HepG2 (cell line): ENCODE results near the gene HAPLN2. TPM values are rescaled to one million over a fixed set of nuclear protein-coding genes. Genes with fewer than 3 reads are reported as not detected.
A peak's percentile ranks its signal among the peaks of the same experiment; 100 is the strongest.

Experiments
- ATAC-seq: fragments of 200-7000 bp; cut with Tn5 transposase; 3 replicates; pipeline ENCODE4 v1.9.1; 2020; ENCODE audit warnings: mild to moderate bottlenecking, moderate library complexity
- BruUV-seq: library from RNA; stranded (reverse); fragments of 400-500 nt; replicated peaks from 2 replicates; lab custom pipeline; 2021; lab: Mats Ljungman, UMichigan
- CTCF ChIA-PET: fragments of 300-600 bp; formaldehyde crosslinking; extraction: SDS; loops from one replicate; lab custom pipeline; 2021; ENCODE audit warnings: low total read pairs, inconsistent platforms, low intra/inter-chr PET ratio; lab: Yijun Ruan, JAX
- POLR2A ChIA-PET: fragments of 350-600 bp; sonication (Branson Sonifier 250); formaldehyde crosslinking; loops from one replicate; lab custom pipeline; 2020; ENCODE audit warnings: antibody characterized with exemption, inconsistent platforms; lab: Yijun Ruan, JAX
- DNase-seq: peaks from one replicate; pipeline ENCODE4 v3.0.0-alpha.2; 2015; ENCODE audit warnings: low spot score
- FAIRE-seq: peaks from 3 replicates; lab custom pipeline; 2011; peaks lifted over from hg19 to GRCh38; lab: Jason Lieb, UNC
- H2AFZ ChIP-seq: one replicate; pipeline ENCODE4 v1.6.1; 2011; ENCODE audit warnings: low read length, inconsistent platforms
- H3K27ac ChIP-seq: fragments of 300-600 bp; 3 replicates; pipeline ENCODE4 v1.8.0; 2011; ENCODE audit warnings: mixed run types, mild to moderate bottlenecking, mixed read lengths, low read length, inconsistent platforms; ENCODE audit not compliant: insufficient read depth; ENCODE audit errors: extremely low read length
- H3K27me3 ChIP-seq, 2 experiments: fragments of 200-600 bp in 1 of 2; 2 replicates in 1 of 2; 3 replicates in 1 of 2; pipeline versions ENCODE4 v1.6.0 to v1.8.0; 2011; ENCODE audit warnings: low read length in 2 of 2, mild to moderate bottlenecking in 2 of 2, moderate library complexity in 2 of 2, inconsistent platforms in 1 of 2; ENCODE audit not compliant: insufficient read depth in 2 of 2, control insufficient read depth in 1 of 2
- H3K36me3 ChIP-seq, 2 experiments: fragments of 200-600 bp in 1 of 2; replicated peaks in 1 of 2; 2 replicates in 1 of 2; 3 replicates in 1 of 2; pipeline versions ENCODE4 v1.5.1 to v1.8.0; 2011; ENCODE audit warnings: low read length in 2 of 2, inconsistent platforms in 1 of 2; ENCODE audit not compliant: insufficient read depth in 2 of 2, control insufficient read depth in 1 of 2
- H3K4me1 ChIP-seq: 2 replicates; pipeline ENCODE4 v1.5.1; 2012; ENCODE audit warnings: low read length, inconsistent platforms; ENCODE audit not compliant: insufficient read depth
- H3K4me2 ChIP-seq: 2 replicates; pipeline ENCODE4 v1.6.0; 2011; ENCODE audit warnings: low read depth, low read length, inconsistent platforms
- H3K4me3 ChIP-seq, 3 experiments: fragments of 200-600 bp in 1 of 3; sonication (generic), shearing (Covaris generic) in 1 of 3; replicated peaks in 1 of 3; 2 replicates each; pipeline ENCODE4 v1.5.1; 2011 to 2016; ENCODE audit warnings: low read length in 3 of 3, inconsistent platforms in 2 of 3, low read depth in 2 of 3, mild to moderate bottlenecking in 2 of 3, control low read depth in 1 of 3, mixed read lengths in 1 of 3; ENCODE audit not compliant: insufficient read depth in 1 of 3
- H3K79me2 ChIP-seq: one replicate; pipeline ENCODE4 v1.6.1; 2011; ENCODE audit warnings: low read length, inconsistent platforms; ENCODE audit not compliant: insufficient read depth
- H3K9ac ChIP-seq: 2 replicates; pipeline ENCODE4 v1.6.0; 2011; ENCODE audit warnings: mild to moderate bottlenecking, low read depth, low read length, inconsistent platforms; ENCODE audit not compliant: insufficient read depth
- H3K9me3 ChIP-seq: 2 replicates; pipeline ENCODE4 v1.5.1; 2012; ENCODE audit warnings: mild to moderate bottlenecking, low read length
- H4K20me1 ChIP-seq: 2 replicates; pipeline ENCODE4 v1.6.0; 2011; ENCODE audit warnings: inconsistent platforms, mild to moderate bottlenecking, low read length, moderate library complexity; ENCODE audit not compliant: insufficient read depth
- AGO1 ChIP-seq: fragments of 200-400 bp; formaldehyde crosslinking; IDR thresholded peaks from 2 replicates; pipeline ENCODE4 v1.6.1; 2017; ENCODE audit warnings: mild to moderate bottlenecking, low read depth, low read length, moderate library complexity; ENCODE audit not compliant: poor library complexity, severe bottlenecking
- AKAP8 ChIP-seq: sonication (generic); formaldehyde crosslinking; IDR thresholded peaks from 2 replicates; pipeline ENCODE4 v1.5.1; 2020; ENCODE audit warnings: mild to moderate bottlenecking, missing genetic modification reagents
- EED ChIP-seq: sonication (generic); formaldehyde crosslinking; IDR thresholded peaks from 2 replicates; pipeline ENCODE4 v1.5.0; 2020; ENCODE audit warnings: mild to moderate bottlenecking, missing genetic modification reagents
- KDM2A ChIP-seq: sonication (generic); formaldehyde crosslinking; IDR thresholded peaks from 2 replicates; pipeline ENCODE4 v1.4.0; 2020; ENCODE audit warnings: low read depth, missing genetic modification reagents, borderline replicate concordance
- KLF11 ChIP-seq: IDR thresholded peaks from 2 replicates; pipeline ENCODE4 v1.6.1; 2016; ENCODE audit warnings: missing compliant biosample characterization
- MAF1 ChIP-seq: sonication (generic); formaldehyde crosslinking; IDR thresholded peaks from 2 replicates; pipeline ENCODE4 v1.5.0; 2020; ENCODE audit warnings: missing genetic modification reagents, borderline replicate concordance
- POLR2A ChIP-seq, 2 experiments: IDR thresholded peaks; 2 replicates each; pipeline ENCODE4 v1.6.1; 2011; ENCODE audit warnings: low read depth in 2 of 2, low read length in 2 of 2, mild to moderate bottlenecking in 1 of 2, moderate library complexity in 1 of 2; ENCODE audit not compliant: insufficient read depth in 1 of 2
- STAT6 ChIP-seq: sonication (generic); formaldehyde crosslinking; IDR thresholded peaks from 2 replicates; pipeline ENCODE4 v1.4.0; 2020; ENCODE audit warnings: missing genetic modification reagents, mild to moderate bottlenecking, borderline replicate concordance
- ZC3H13 ChIP-seq: sonication (generic); formaldehyde crosslinking; IDR thresholded peaks from 2 replicates; pipeline ENCODE4 v1.8.1; 2023; ENCODE audit warnings: mild to moderate bottlenecking, missing genetic modification reagents, moderate library complexity
- ZFX ChIP-seq: sonication (generic); formaldehyde crosslinking; IDR thresholded peaks from 2 replicates; pipeline ENCODE4 v1.4.0; 2020; ENCODE audit warnings: mild to moderate bottlenecking, low read depth, missing genetic modification reagents, moderate library complexity
- ZNF235 ChIP-seq: sonication (generic); formaldehyde crosslinking; IDR thresholded peaks from 2 replicates; pipeline ENCODE4 v1.8.1; 2023; ENCODE audit warnings: mild to moderate bottlenecking, missing genetic modification reagents, borderline replicate concordance
- ZNF326 ChIP-seq: sonication (generic); formaldehyde crosslinking; IDR thresholded peaks from 2 replicates; pipeline ENCODE4 v1.4.0; 2020; ENCODE audit warnings: missing genetic modification reagents, borderline replicate concordance
- ZNF687 ChIP-seq: sonication (generic); formaldehyde crosslinking; IDR thresholded peaks from 2 replicates; pipeline ENCODE4 v1.5.1; 2020; ENCODE audit warnings: mild to moderate bottlenecking, missing genetic modification reagents, moderate library complexity
- ZNF703 ChIP-seq: sonication (generic); formaldehyde crosslinking; IDR thresholded peaks from 2 replicates; pipeline ENCODE4 v1.5.1; 2020; ENCODE audit warnings: missing genetic modification reagents, mild to moderate bottlenecking, moderate library complexity, borderline replicate concordance
- WGBS: methylation state at CpG from one replicate; pipeline ENCODE4 v1.1.6; 2017; ENCODE audit warnings: low lambda C conversion rate; 5-methylcytosine and 5-hydroxymethylcytosine counted together
- in situ Hi-C: cut with HindIII; loops from 2 replicates; pipeline ENCODE4 v1.10.0; 2017; ENCODE audit warnings: low pct_unique_long_range_greater_than_20kb; ENCODE audit not compliant: extremely low pct_ligation_motif_present
- intact Hi-C: fragments of 100-400 bp; cut with micrococcal nuclease; formaldehyde crosslinking; loops from one replicate; pipeline ENCODE4 v1.10.0; 2022; ENCODE audit not compliant: unreplicated experiment
- polyA plus RNA-seq, 8 experiments: library from polyadenylated mRNA; depleted of rRNA in 3 of 8; stranded (reverse) in 7 of 8; unstranded in 1 of 8; fragments of >200 nt; fragmentation: Illumina TruSeq in 4 of 8; extraction: Trizol in 4 of 8; gene quantifications; 2 replicates each; pipeline versions ENCODE4 v1.2.1 to v1.2.3, GENCODE V29; 2011 to 2016; ENCODE audit warnings: low read depth in 4 of 8, missing spikeins in 1 of 8, mixed read lengths in 1 of 8; ENCODE audit not compliant: insufficient read depth in 1 of 8
- total RNA-seq, 5 experiments: library from RNA; depleted of rRNA; stranded (reverse); fragments of >200 nt; fragmentation: Illumina TruSeq; extraction: Trizol; gene quantifications; 2 replicates each; pipeline ENCODE4 v1.2.3, GENCODE V29; 2016; ENCODE audit warnings: low read depth in 1 of 5
- TF ChIP-seq, protein P1 (sequence below): sonication (generic); formaldehyde crosslinking; IDR thresholded peaks from 2 replicates; pipeline ENCODE4 v1.4.0; 2020; ENCODE audit warnings: missing genetic modification reagents; ENCODE audit errors: not compliant biosample characterization

Gene HAPLN2
- total and polyA plus RNA-seq, 2 of the 13 experiments (the other 11 are each of a cell fraction or from before 2014, with no cell fraction given) = not detected

DNA sequence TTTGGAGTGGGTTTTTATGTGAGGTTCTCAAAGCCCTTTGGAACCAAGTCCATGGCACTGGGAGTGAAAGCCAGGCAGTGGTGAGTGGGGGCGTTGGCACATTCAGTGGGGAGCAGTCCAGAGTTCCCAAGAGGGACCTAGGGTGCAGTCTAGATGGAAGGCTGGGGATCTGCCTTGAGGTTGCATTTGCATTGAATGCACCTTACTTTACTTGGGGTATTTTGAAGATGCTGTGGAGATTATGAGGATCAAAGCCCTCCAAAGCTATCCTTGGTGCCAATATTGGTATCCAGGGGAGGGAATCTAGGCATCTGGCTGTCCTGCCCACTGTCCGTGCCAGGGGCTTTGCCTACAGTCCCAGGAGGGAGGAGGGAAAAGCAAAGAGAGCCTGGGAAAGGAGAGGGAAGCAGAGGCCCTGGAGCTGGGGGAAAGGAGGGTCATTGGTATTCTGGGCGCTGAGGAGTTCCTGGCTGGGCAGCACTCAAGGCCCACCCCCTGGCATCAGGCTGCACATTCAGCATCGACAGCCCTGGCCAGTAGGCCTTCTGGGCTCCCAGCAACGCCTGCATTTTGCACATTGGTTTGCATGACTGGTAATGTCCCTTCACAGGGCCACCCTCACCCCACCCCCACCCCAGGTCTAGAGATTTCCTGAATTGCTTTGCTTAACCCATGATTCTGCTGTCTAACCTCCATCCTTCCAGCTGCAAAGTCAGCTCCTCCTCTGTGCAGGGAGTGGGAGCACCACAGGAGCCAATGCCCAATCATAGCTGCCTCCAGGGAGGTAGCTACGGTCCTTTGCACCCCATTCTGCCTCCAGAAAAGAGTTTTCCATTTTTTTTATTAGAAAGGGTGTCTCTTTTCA is 21.9 kb downstream of the HAPLN2 start:
- FAIRE-seq (no peak), ATAC-seq (no peak), DNase-seq (no peak)
- Histone ChIP-seq H3K4me3 (no peak overlapping the region), H4K20me1 (peaks cover 34% of the 10 kb centered on the region), H3K36me3 (peaks cover 0 to 6% of the 10 kb centered on the region in 2 experiments; a peak in 2 of 5 replicates), H2AFZ (no peak overlapping the region), H3K27ac (no peak overlapping the region), H3K4me2 (no peak overlapping the region), H3K4me1 (peaks cover 17% of the 10 kb centered on the region), H3K9me3 (no peaks in the 10 kb centered on the region), H3K79me2 (no peaks in the 10 kb centered on the region), H3K27me3 (peaks cover 2 to 14% of the 10 kb centered on the region in 2 experiments; a peak in 3 of 5 replicates), H3K9ac (no peak overlapping the region)
- intact Hi-C loops = loop anchor here (1.0 kb wide), 1 partner anchor 17 kb away; no protein-coding TSS in a partner anchor
- BruUV-seq = no TSS peak
- WGBS = 61% methylated on average over 4 of the region's 6 CpGs
- ChIA-PET CTCF (no interaction called here), POLR2A (interaction anchor here (1.3 kb wide), 1 partner anchor 8 kb away, joined by 3 read pairs; no protein-coding TSS in a partner anchor)
- in situ Hi-C loops = no loop called here
- TF ChIP-seq ZNF687 (CRISPR knock-in tag) (0 out of 2 replicates have a peak, but pooled peaks have one; percentile 19), ZNF326 (0 out of 2 replicates have a peak, but pooled peaks have one; percentile 17), ZNF703 (CRISPR knock-in tag) (no peak), POLR2A (IDR thresholded peaks at IDR 0.05; ENCODE audit: insufficient read depth in 1 of 2, low read depth in 2 of 2, low read length in 2 of 2) (peak in 1 of 2 experiments; percentile 51; a peak in 2 of 4 replicates), MAF1 (no peak), EED (CRISPR knock-in tag) (no peak), AGO1 (peak; percentile 93), STAT6 (CRISPR knock-in tag) (no peak), ZC3H13 (CRISPR knock-in tag) (peak; percentile 67), ZNF235 (no peak), KLF11 (CRISPR knock-in tag) (no peak), ZFX (CRISPR knock-in tag) (0 out of 2 replicates have a peak, but pooled peaks have one; percentile 25), AKAP8 (CRISPR knock-in tag) (peak; percentile 96), KDM2A (peak; percentile 46; the same call in 1 of the 2 replicates)
- TF ChIP-seq, protein P1, sequence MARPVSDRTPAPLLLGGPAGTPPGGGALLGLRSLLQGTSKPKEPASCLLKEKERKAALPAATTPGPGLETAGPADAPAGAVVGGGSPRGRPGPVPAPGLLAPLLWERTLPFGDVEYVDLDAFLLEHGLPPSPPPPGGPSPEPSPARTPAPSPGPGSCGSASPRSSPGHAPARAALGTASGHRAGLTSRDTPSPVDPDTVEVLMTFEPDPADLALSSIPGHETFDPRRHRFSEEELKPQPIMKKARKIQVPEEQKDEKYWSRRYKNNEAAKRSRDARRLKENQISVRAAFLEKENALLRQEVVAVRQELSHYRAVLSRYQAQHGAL (CRISPR knock-in tag) = no peak
